IMR-90 (cell line): ENCODE results near the gene ZNF175. TPM values are rescaled to one million over a fixed set of nuclear protein-coding genes. Genes with fewer than 3 reads are reported as not detected.
A peak's percentile ranks its signal among the peaks of the same experiment; 100 is the strongest.

Experiments
- ATAC-seq: fragments of 200-7000 bp; cut with Tn5 transposase; 2 replicates; pipeline ENCODE4 v1.9.1; 2020; ENCODE audit warnings: low read depth, mild to moderate bottlenecking, moderate library complexity
- BruUV-seq: library from RNA; stranded (reverse); fragments of 400-500 nt; replicated peaks from 2 replicates; lab custom pipeline; 2021; lab: Mats Ljungman, UMichigan
- CTCF ChIA-PET: fragments of 300-600 bp; formaldehyde crosslinking; extraction: SDS; loops from one replicate; lab custom pipeline; 2021; ENCODE audit warnings: antibody characterized with exemption; lab: Yijun Ruan, JAX
- POLR2A ChIA-PET: fragments of 300-600 bp; sonication (Branson Sonifier 250); formaldehyde crosslinking; loops from one replicate; lab custom pipeline; 2022; ENCODE audit warnings: antibody characterized with exemption; ENCODE audit not compliant: unreplicated experiment; lab: Charles Lee
- DNase-seq: peaks from one replicate; pipeline ENCODE4 v3.0.0; 2013
- H2AFZ ChIP-seq: replicated peaks from 2 replicates; pipeline ENCODE3; 2013; ENCODE audit warnings: low read length, mild to moderate bottlenecking; ENCODE audit not compliant: poor library complexity
- H2AK5ac ChIP-seq: 2 replicates; pipeline ENCODE4 v1.6.1; 2013; ENCODE audit warnings: low read depth, low read length, inconsistent platforms
- H2AK9ac ChIP-seq: replicated peaks from 2 replicates; pipeline ENCODE3; 2013; ENCODE audit warnings: mild to moderate bottlenecking, low read depth, low read length, moderate library complexity; ENCODE audit not compliant: poor library complexity
- H2BK120ac ChIP-seq: 2 replicates; pipeline ENCODE4 v1.6.1; 2013; ENCODE audit warnings: low read depth, low read length, inconsistent platforms
- H2BK15ac ChIP-seq: 3 replicates; pipeline ENCODE4 v1.6.1; 2013; ENCODE audit warnings: low read depth, low read length, inconsistent platforms
- H2BK20ac ChIP-seq: 2 replicates; pipeline ENCODE4 v1.6.1; 2013; ENCODE audit warnings: low read depth, mild to moderate bottlenecking, inconsistent platforms, low read length, moderate library complexity
- H2BK5ac ChIP-seq: 2 replicates; pipeline ENCODE4 v1.6.1; 2013; ENCODE audit warnings: mild to moderate bottlenecking, low read depth, low read length, inconsistent platforms; ENCODE audit not compliant: poor library complexity, severe bottlenecking
- H3K14ac ChIP-seq: replicated peaks from 2 replicates; pipeline ENCODE4 v1.6.1; 2013; ENCODE audit warnings: low read depth, low read length, inconsistent platforms
- H3K18ac ChIP-seq: 2 replicates; pipeline ENCODE4 v1.6.1; 2013; ENCODE audit warnings: low read depth, low read length, control low read depth
- H3K23ac ChIP-seq: 2 replicates; pipeline ENCODE4 v1.6.1; 2013; ENCODE audit warnings: low read depth, low read length, inconsistent platforms
- H3K27ac ChIP-seq: 2 replicates; pipeline ENCODE4 v1.5.1; 2013; ENCODE audit warnings: mild to moderate bottlenecking, control low read depth, low read length; ENCODE audit not compliant: insufficient read depth
- H3K27me3 ChIP-seq: 2 replicates; pipeline ENCODE4 v1.6.1; 2013; ENCODE audit warnings: low read length; ENCODE audit not compliant: control insufficient read depth, insufficient read depth
- H3K36me3 ChIP-seq: 2 replicates; pipeline ENCODE4 v1.6.1; 2013; ENCODE audit warnings: low read length, mixed read lengths; ENCODE audit not compliant: control insufficient read depth, insufficient read depth
- H3K4ac ChIP-seq: 2 replicates; pipeline ENCODE4 v1.6.1; 2013; ENCODE audit warnings: low read depth, low read length, inconsistent platforms
- H3K4me1 ChIP-seq: 2 replicates; pipeline ENCODE4 v1.6.1; 2013; ENCODE audit warnings: low read length, mixed read lengths; ENCODE audit not compliant: control insufficient read depth, insufficient read depth
- H3K4me2 ChIP-seq: 2 replicates; pipeline ENCODE4 v1.6.1; 2013; ENCODE audit warnings: low read depth, mild to moderate bottlenecking, control low read depth, low read length, moderate library complexity
- H3K4me3 ChIP-seq: 2 replicates; pipeline ENCODE4 v1.5.1; 2013; ENCODE audit warnings: low read depth, mild to moderate bottlenecking, control low read depth, low read length, moderate library complexity; ENCODE audit not compliant: insufficient read depth
- H3K56ac ChIP-seq: 2 replicates; pipeline ENCODE4 v1.6.1; 2013; ENCODE audit warnings: low read length, inconsistent platforms; ENCODE audit not compliant: insufficient read depth; ENCODE audit errors: extremely low read depth
- H3K79me1 ChIP-seq, 2 experiments: 2 replicates each; pipeline ENCODE4 v1.6.1; 2013; ENCODE audit warnings: low read length in 2 of 2, inconsistent platforms in 1 of 2, low read depth in 1 of 2
- H3K9ac ChIP-seq: 2 replicates; pipeline ENCODE4 v1.6.1; 2013; ENCODE audit warnings: low read depth, low read length, control low read depth
- H3K9me1 ChIP-seq: 2 replicates; pipeline ENCODE4 v1.6.1; 2013; ENCODE audit warnings: low read length, inconsistent platforms; ENCODE audit not compliant: insufficient read depth
- H3K9me3 ChIP-seq: 2 replicates; pipeline ENCODE4 v1.6.1; 2013; ENCODE audit warnings: low read length; ENCODE audit not compliant: control insufficient read depth, insufficient read depth
- H4K20me1 ChIP-seq: 2 replicates; pipeline ENCODE4 v1.6.1; 2013; ENCODE audit warnings: low read length, inconsistent platforms; ENCODE audit not compliant: insufficient read depth
- H4K5ac ChIP-seq: 2 replicates; pipeline ENCODE4 v1.6.1; 2013; ENCODE audit warnings: mild to moderate bottlenecking, low read depth, low read length, control low read depth
- H4K8ac ChIP-seq, 2 experiments: 2 replicates each; pipeline ENCODE4 v1.6.1; 2013; ENCODE audit warnings: low read depth in 2 of 2, low read length in 2 of 2, control low read depth in 1 of 2, inconsistent platforms in 1 of 2
- H4K91ac ChIP-seq: 2 replicates; pipeline ENCODE4 v1.6.1; 2013; ENCODE audit warnings: low read depth, low read length, inconsistent platforms; ENCODE audit not compliant: insufficient read depth
- CEBPB ChIP-seq: IDR thresholded peaks from 2 replicates; pipeline ENCODE4 v1.6.1; 2012; ENCODE audit warnings: low read depth, low read length, improper control_type of control experiment
- ELK1 ChIP-seq: fragments of 150-350 bp; IDR thresholded peaks from 2 replicates; pipeline ENCODE4 v1.6.1; 2016; ENCODE audit warnings: low read depth, mild to moderate bottlenecking, low read length, moderate library complexity, borderline replicate concordance
- RCOR1 ChIP-seq: IDR thresholded peaks from 2 replicates; pipeline ENCODE4 v1.6.1; 2012; ENCODE audit warnings: mild to moderate bottlenecking, low read length, improper control_type of control experiment; ENCODE audit not compliant: insufficient replicate concordance
- WGBS, 2 experiments: methylation state at CpG; one replicate each; pipeline versions ENCODE4 v1.1.5 to v1.1.7; 2013; ENCODE audit warnings: missing lambda C conversion rate in 2 of 2; ENCODE audit not compliant: insufficient read length in 1 of 2; ENCODE audit errors: extremely low coverage in 2 of 2; 5-methylcytosine and 5-hydroxymethylcytosine counted together
- dilution Hi-C: fragments of 300-500 bp; cut with HindIII; formaldehyde crosslinking; loops from one replicate; pipeline ENCODE4 v1.14.3; 2018; ENCODE audit warnings: low sequenced_read_pairs; ENCODE audit not compliant: unreplicated experiment
- in situ Hi-C: fragments of 300-500 bp; cut with MboI; formaldehyde crosslinking; loops from 3 replicates; pipeline ENCODE4 v1.14.3; 2019; ENCODE audit warnings: low sequenced_read_pairs, inconsistent platforms, mixed read lengths
- intact Hi-C: fragments of 100-400 bp; cut with micrococcal nuclease; formaldehyde crosslinking; loops from 2 replicates; pipeline ENCODE4 v1.10.0; 2022
- polyA plus RNA-seq, 3 experiments: library from polyadenylated mRNA; depleted of rRNA; stranded (reverse); fragments of >200 nt; gene quantifications; 2 replicates each; pipeline ENCODE4 v1.2.3, GENCODE V29; 2012; ENCODE audit warnings: low replicate concordance in 1 of 3
- total RNA-seq: library from RNA; depleted of rRNA; stranded (reverse); fragments of >200 nt; gene quantifications from 2 replicates; pipeline ENCODE4 v1.2.3, GENCODE V29; 2012
- TF ChIP-seq, protein P1 (sequence below): conservative IDR thresholded peaks from 2 replicates; pipeline ENCODE4 v1.5.1; 2012; ENCODE audit warnings: mild to moderate bottlenecking, low read depth, low read length, improper control_type of control experiment

The ZNF175 gene
- total and polyA plus RNA-seq, 2 of the 4 experiments (the other 2 are of a cell fraction), result 3.6 to 8.4 TPM

GRCh38 chr19:51595190-51596175, 24.4 kb downstream of the ZNF175 start:
- Histone ChIP-seq H3K79me1 (0 out of 4 replicates have a peak, but pooled peaks cover 0 to 4% of the 10 kb centered on the region in 2 experiments), H4K20me1 (no peaks in the 10 kb centered on the region), H3K4me1 (peaks cover 3% of the 10 kb centered on the region; the same call in 1 of the 2 replicates), H2AK5ac (no peak overlapping the region), H2AFZ (peak overlapping the region; percentile 99), H4K91ac (no peak overlapping the region), H2BK15ac (no peak overlapping the region), H2BK5ac (no peak overlapping the region), H3K4me2 (no peak overlapping the region), H4K8ac (peak overlapping the region in 1 of 2 experiments; percentile 78; a peak in 1 of 4 replicates), H2AK9ac (no peak overlapping the region), H4K5ac (no peak overlapping the region), H3K4ac (no peak overlapping the region), H3K14ac (no peak overlapping the region), H3K9me3 (no peaks in the 10 kb centered on the region), H3K56ac (no peak overlapping the region), H2BK20ac (no peak overlapping the region), H3K36me3 (no peaks in the 10 kb centered on the region), H3K18ac (no peak overlapping the region), H3K27ac (no peak overlapping the region), H2BK120ac (no peak overlapping the region), H3K9ac (no peak overlapping the region), H3K9me1 (peaks cover 6% of the 10 kb centered on the region), H3K23ac (0 out of 2 replicates have a peak overlapping the region, but pooled peaks have one; percentile 12), H3K4me3 (no peak overlapping the region), H3K27me3 (peaks cover under 1% of the 10 kb centered on the region)
- dilution Hi-C loops (no loop called here), intact Hi-C loops (no loop called here), in situ Hi-C loops (no loop called here)
- DNase-seq (no peak), ATAC-seq (no peak)
- no peak for TF ChIP-seq ELK1
- TF ChIP-seq, protein P1, sequence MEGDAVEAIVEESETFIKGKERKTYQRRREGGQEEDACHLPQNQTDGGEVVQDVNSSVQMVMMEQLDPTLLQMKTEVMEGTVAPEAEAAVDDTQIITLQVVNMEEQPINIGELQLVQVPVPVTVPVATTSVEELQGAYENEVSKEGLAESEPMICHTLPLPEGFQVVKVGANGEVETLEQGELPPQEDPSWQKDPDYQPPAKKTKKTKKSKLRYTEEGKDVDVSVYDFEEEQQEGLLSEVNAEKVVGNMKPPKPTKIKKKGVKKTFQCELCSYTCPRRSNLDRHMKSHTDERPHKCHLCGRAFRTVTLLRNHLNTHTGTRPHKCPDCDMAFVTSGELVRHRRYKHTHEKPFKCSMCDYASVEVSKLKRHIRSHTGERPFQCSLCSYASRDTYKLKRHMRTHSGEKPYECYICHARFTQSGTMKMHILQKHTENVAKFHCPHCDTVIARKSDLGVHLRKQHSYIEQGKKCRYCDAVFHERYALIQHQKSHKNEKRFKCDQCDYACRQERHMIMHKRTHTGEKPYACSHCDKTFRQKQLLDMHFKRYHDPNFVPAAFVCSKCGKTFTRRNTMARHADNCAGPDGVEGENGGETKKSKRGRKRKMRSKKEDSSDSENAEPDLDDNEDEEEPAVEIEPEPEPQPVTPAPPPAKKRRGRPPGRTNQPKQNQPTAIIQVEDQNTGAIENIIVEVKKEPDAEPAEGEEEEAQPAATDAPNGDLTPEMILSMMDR, result no peak
- TF ChIP-seq RCOR1, result no peak
- TF ChIP-seq CEBPB, result peak; percentile 82
- WGBS, 2 experiments, result 76% methylated on average over 7 of the region's 8 CpGs; no CpG with 5 or more reads in 1 of the 2 experiments
- POLR2A ChIA-PET, result no interaction called here
- BruUV-seq, result no TSS peak
- CTCF ChIA-PET, result no interaction called here
